ENCODE measurements around the gene ALDH3A2.
A peak's percentile ranks its signal among the peaks of the same experiment; 100 is the strongest.
"Not testable (repeated sequence)": the region's sequence is repeated elsewhere in the genome, so short reads cannot be mapped to it uniquely, and the experiment has no call there.

The ALDH3A2 gene

GRCh38 chr17:19683117-19683516 is 34.6 kb downstream of the ALDH3A2 start:
- no peak for DNase-seq

GRCh38 chr17:19684909-19685580 is 36.5 kb downstream of the ALDH3A2 start:
- not testable (repeated sequence) for DNase-seq

GRCh38 chr17:19686400-19687090 is 38.0 kb downstream of the ALDH3A2 start:
- no peak for DNase-seq

GRCh38 chr17:19702217-19702641 is 53.7 kb downstream of the ALDH3A2 start:
- DNase-seq, result no peak

GRCh38 chr17:19703106-19703827 is 54.7 kb downstream of the ALDH3A2 start:
- DNase-seq, result no peak

GRCh38 chr17:19703828-19704613 is 55.5 kb downstream of the ALDH3A2 start:
- peak; percentile 42 for DNase-seq

- no peak for DNase-seq
These were observed 56.6 kb downstream of the ALDH3A2 start for GRCh38 chr17:19705201-19705600.

GRCh38 chr17:19705771-19706770 is 57.5 kb downstream of the ALDH3A2 start:
- no peak for DNase-seq

- DNase-seq, result no peak
These were observed 58.5 kb downstream of the ALDH3A2 start for GRCh38 chr17:19706791-19707727.

GRCh38 chr17:19707728-19708221 is 59.2 kb downstream of the ALDH3A2 start:
- DNase-seq, result no peak

GRCh38 chr17:19708431-19709175 is 60.1 kb downstream of the ALDH3A2 start:
- DNase-seq, result no peak

GRCh38 chr17:19709841-19710240 is 61.3 kb downstream of the ALDH3A2 start:
- no peak for DNase-seq

GRCh38 chr17:19712436-19713004 is 64.0 kb downstream of the ALDH3A2 start:
- no peak for DNase-seq

- no peak for DNase-seq
These were observed 64.9 kb downstream of the ALDH3A2 start for GRCh38 chr17:19713462-19713861.

- DNase-seq, result no peak
These were observed 65.4 kb downstream of the ALDH3A2 start for GRCh38 chr17:19713901-19714361.

- no peak for DNase-seq
These were observed 66.2 kb downstream of the ALDH3A2 start for GRCh38 chr17:19714542-19715411.

GRCh38 chr17:19716108-19717030 is 67.8 kb downstream of the ALDH3A2 start, which contains the start of gene SLC47A2:
TSS of gene SLC47A2 (minus strand) at chr17:19716584. CDS start at chr17:19716555, 29 bp downstream.
- no peak for DNase-seq

All from NCI-H226 (cell line).